ENCODE measurements around the gene SAMM50.

Gene SAMM50

GRCh38 chr22:43996981-43997265 lies 41.7 kb downstream of the SAMM50 start:
- Histone ChIP-seq H3K36me3 (ENCODE audit: control insufficient read depth in 5 of 5, insufficient read depth in 5 of 5, low read length in 5 of 5) (peaks cover 0 to 75% (median 60%) of the 10 kb centered on the region in 5 donors), H3K9ac (ENCODE audit: low read length in 5 of 5) (no peak overlapping the region), H3K4me1 (ENCODE audit: control insufficient read depth in 5 of 5, insufficient read depth in 5 of 5, low read length in 5 of 5) (peaks cover 0 to 22% (median 12%) of the 10 kb centered on the region in 5 donors), H3K4me3 (ENCODE audit: low read depth in 1 of 5, low read length in 5 of 5) (no peak overlapping the region), H3K9me3 (ENCODE audit: control insufficient read depth in 5 of 5, low read length in 5 of 5) (no peaks in the 10 kb centered on the region), H3K27me3 (ENCODE audit: control insufficient read depth in 5 of 5, insufficient read depth in 4 of 5, low read length in 5 of 5) (no peaks in the 10 kb centered on the region), H3K27ac (ENCODE audit: low read depth, low read length) (no peak overlapping the region)

- Histone ChIP-seq H3K27me3 (ENCODE audit: control insufficient read depth in 5 of 5, insufficient read depth in 4 of 5, low read length in 5 of 5) (no peaks in the 10 kb centered on the region), H3K9ac (ENCODE audit: low read length in 5 of 5) (no peak overlapping the region), H3K4me3 (ENCODE audit: low read depth in 1 of 5, low read length in 5 of 5) (no peak overlapping the region), H3K4me1 (ENCODE audit: control insufficient read depth in 5 of 5, insufficient read depth in 5 of 5, low read length in 5 of 5) (peaks cover 0 to 40% (median 24%) of the 10 kb centered on the region in 5 donors), H3K27ac (ENCODE audit: low read depth, low read length) (no peak overlapping the region), H3K9me3 (ENCODE audit: control insufficient read depth in 5 of 5, low read length in 5 of 5) (no peaks in the 10 kb centered on the region), H3K36me3 (ENCODE audit: control insufficient read depth in 5 of 5, insufficient read depth in 5 of 5, low read length in 5 of 5) (peaks cover 0 to 59% (median 45%) of the 10 kb centered on the region in 5 donors)
Measured at GRCh38 chr22:43998679-43999264, 43.5 kb downstream of the SAMM50 start.

GRCh38 chr22:43999378-43999777 lies 44.1 kb downstream of the SAMM50 start:
- Histone ChIP-seq H3K36me3 (ENCODE audit: control insufficient read depth in 5 of 5, insufficient read depth in 5 of 5, low read length in 5 of 5) (peaks cover 0 to 53% (median 39%) of the 10 kb centered on the region in 5 donors), H3K27me3 (ENCODE audit: control insufficient read depth in 5 of 5, insufficient read depth in 4 of 5, low read length in 5 of 5) (no peaks in the 10 kb centered on the region), H3K27ac (ENCODE audit: low read depth, low read length) (no peak overlapping the region), H3K9ac (ENCODE audit: low read length in 5 of 5) (no peak overlapping the region), H3K4me3 (ENCODE audit: low read depth in 1 of 5, low read length in 5 of 5) (no peak overlapping the region), H3K4me1 (ENCODE audit: control insufficient read depth in 5 of 5, insufficient read depth in 5 of 5, low read length in 5 of 5) (peaks cover 0 to 42% (median 27%) of the 10 kb centered on the region in 5 donors), H3K9me3 (ENCODE audit: control insufficient read depth in 5 of 5, low read length in 5 of 5) (no peaks in the 10 kb centered on the region)

- H3K36me3 ChIP-seq (ENCODE audit: control insufficient read depth in 5 of 5, insufficient read depth in 5 of 5, low read length in 5 of 5), result peaks cover 0 to 45% (median 34%) of the 10 kb centered on the region in 5 donors
- peaks cover 0 to 41% (median 27%) of the 10 kb centered on the region in 5 donors for H3K4me1 ChIP-seq (ENCODE audit: control insufficient read depth in 5 of 5, insufficient read depth in 5 of 5, low read length in 5 of 5)
- no peaks in the 10 kb centered on the region for H3K27me3 ChIP-seq (ENCODE audit: control insufficient read depth in 5 of 5, insufficient read depth in 4 of 5, low read length in 5 of 5)
- no peak overlapping the region for H3K4me3 ChIP-seq (ENCODE audit: low read depth in 1 of 5, low read length in 5 of 5)
- H3K9me3 ChIP-seq (ENCODE audit: control insufficient read depth in 5 of 5, low read length in 5 of 5), result no peaks in the 10 kb centered on the region
- no peak overlapping the region for H3K27ac ChIP-seq (ENCODE audit: low read depth, low read length)
- no peak overlapping the region for H3K9ac ChIP-seq (ENCODE audit: low read length in 5 of 5)
Measured at GRCh38 chr22:44000123-44000522, 44.9 kb downstream of the SAMM50 start.

GRCh38 chr22:44001521-44001920 lies 46.3 kb downstream of the SAMM50 start:
- Histone ChIP-seq H3K4me1 (ENCODE audit: control insufficient read depth in 5 of 5, insufficient read depth in 5 of 5, low read length in 5 of 5) (peaks cover 0 to 28% (median 26%) of the 10 kb centered on the region in 5 donors), H3K36me3 (ENCODE audit: control insufficient read depth in 5 of 5, insufficient read depth in 5 of 5, low read length in 5 of 5) (peaks cover 0 to 31% (median 25%) of the 10 kb centered on the region in 5 donors), H3K27me3 (ENCODE audit: control insufficient read depth in 5 of 5, insufficient read depth in 4 of 5, low read length in 5 of 5) (no peaks in the 10 kb centered on the region), H3K27ac (ENCODE audit: low read depth, low read length) (no peak overlapping the region), H3K9ac (ENCODE audit: low read length in 5 of 5) (no peak overlapping the region), H3K4me3 (ENCODE audit: low read depth in 1 of 5, low read length in 5 of 5) (no peak overlapping the region), H3K9me3 (ENCODE audit: control insufficient read depth in 5 of 5, low read length in 5 of 5) (peaks cover 0 to 6% (median 2%) of the 10 kb centered on the region in 5 donors)

- peaks cover 0 to 6% (median 2%) of the 10 kb centered on the region in 5 donors for H3K9me3 ChIP-seq (ENCODE audit: control insufficient read depth in 5 of 5, low read length in 5 of 5)
- H3K4me3 ChIP-seq (ENCODE audit: low read depth in 1 of 5, low read length in 5 of 5), result no peak overlapping the region
- H3K9ac ChIP-seq (ENCODE audit: low read length in 5 of 5), result peak overlapping the region in 1 of 5 donors; percentile 44
- peaks cover 0 to 29% (median 20%) of the 10 kb centered on the region in 5 donors for H3K36me3 ChIP-seq (ENCODE audit: control insufficient read depth in 5 of 5, insufficient read depth in 5 of 5, low read length in 5 of 5)
- H3K27me3 ChIP-seq (ENCODE audit: control insufficient read depth in 5 of 5, insufficient read depth in 4 of 5, low read length in 5 of 5), result no peaks in the 10 kb centered on the region
- H3K27ac ChIP-seq (ENCODE audit: low read depth, low read length), result peak overlapping the region; percentile 2
- peaks cover 0 to 27% (median 24%) of the 10 kb centered on the region in 5 donors for H3K4me1 ChIP-seq (ENCODE audit: control insufficient read depth in 5 of 5, insufficient read depth in 5 of 5, low read length in 5 of 5)
Measured at GRCh38 chr22:44002324-44002723, 47.1 kb downstream of the SAMM50 start.

- Histone ChIP-seq H3K9ac (ENCODE audit: low read length in 5 of 5) (no peak overlapping the region), H3K27me3 (ENCODE audit: control insufficient read depth in 5 of 5, insufficient read depth in 4 of 5, low read length in 5 of 5) (no peaks in the 10 kb centered on the region), H3K9me3 (ENCODE audit: control insufficient read depth in 5 of 5, low read length in 5 of 5) (peaks cover 0 to 6% (median 2%) of the 10 kb centered on the region in 5 donors)
Measured at GRCh38 chr22:44002997-44003396, 47.8 kb downstream of the SAMM50 start.

GRCh38 chr22:44003405-44004103 lies 48.3 kb downstream of the SAMM50 start:
- Histone ChIP-seq H3K27ac (ENCODE audit: low read depth, low read length) (no peak overlapping the region), H3K4me3 (ENCODE audit: low read depth in 1 of 5, low read length in 5 of 5) (no peak overlapping the region), H3K4me1 (ENCODE audit: control insufficient read depth in 5 of 5, insufficient read depth in 5 of 5, low read length in 5 of 5) (peaks cover 0 to 27% (median 24%) of the 10 kb centered on the region in 5 donors), H3K36me3 (ENCODE audit: control insufficient read depth in 5 of 5, insufficient read depth in 5 of 5, low read length in 5 of 5) (peaks cover 0 to 19% (median 12%) of the 10 kb centered on the region in 5 donors), H3K27me3 (ENCODE audit: control insufficient read depth in 5 of 5, insufficient read depth in 4 of 5, low read length in 5 of 5) (no peaks in the 10 kb centered on the region), H3K9ac (ENCODE audit: low read length in 5 of 5) (no peak overlapping the region), H3K9me3 (ENCODE audit: control insufficient read depth in 5 of 5, low read length in 5 of 5) (peaks cover 0 to 6% (median 2%) of the 10 kb centered on the region in 5 donors)

More at GRCh38 chr22:44002997-44003396, 47.8 kb downstream of the SAMM50 start:
- Histone ChIP-seq H3K27ac (ENCODE audit: low read depth, low read length) (no peak overlapping the region), H3K36me3 (ENCODE audit: control insufficient read depth in 5 of 5, insufficient read depth in 5 of 5, low read length in 5 of 5) (peaks cover 0 to 24% (median 18%) of the 10 kb centered on the region in 5 donors), H3K4me1 (ENCODE audit: control insufficient read depth in 5 of 5, insufficient read depth in 5 of 5, low read length in 5 of 5) (peaks cover 0 to 27% (median 24%) of the 10 kb centered on the region in 5 donors), H3K4me3 (ENCODE audit: low read depth in 1 of 5, low read length in 5 of 5) (no peak overlapping the region)

GRCh38 chr22:44004104-44004460 lies 48.8 kb downstream of the SAMM50 start:
- Histone ChIP-seq H3K36me3 (ENCODE audit: control insufficient read depth in 5 of 5, insufficient read depth in 5 of 5, low read length in 5 of 5) (peaks cover 0 to 13% (median 7%) of the 10 kb centered on the region in 5 donors), H3K4me3 (ENCODE audit: low read depth in 1 of 5, low read length in 5 of 5) (no peak overlapping the region), H3K27me3 (ENCODE audit: control insufficient read depth in 5 of 5, insufficient read depth in 4 of 5, low read length in 5 of 5) (no peaks in the 10 kb centered on the region), H3K27ac (ENCODE audit: low read depth, low read length) (no peak overlapping the region), H3K4me1 (ENCODE audit: control insufficient read depth in 5 of 5, insufficient read depth in 5 of 5, low read length in 5 of 5) (peaks cover 0 to 27% (median 24%) of the 10 kb centered on the region in 5 donors), H3K9me3 (ENCODE audit: control insufficient read depth in 5 of 5, low read length in 5 of 5) (peaks cover 0 to 6% (median 2%) of the 10 kb centered on the region in 5 donors), H3K9ac (ENCODE audit: low read length in 5 of 5) (no peak overlapping the region)

- Histone ChIP-seq H3K9ac (ENCODE audit: low read length in 5 of 5) (no peak overlapping the region), H3K9me3 (ENCODE audit: control insufficient read depth in 5 of 5, low read length in 5 of 5) (peaks cover 0 to 6% (median 2%) of the 10 kb centered on the region in 5 donors), H3K4me3 (ENCODE audit: low read depth in 1 of 5, low read length in 5 of 5) (no peak overlapping the region), H3K27me3 (ENCODE audit: control insufficient read depth in 5 of 5, insufficient read depth in 4 of 5, low read length in 5 of 5) (no peaks in the 10 kb centered on the region), H3K4me1 (ENCODE audit: control insufficient read depth in 5 of 5, insufficient read depth in 5 of 5, low read length in 5 of 5) (peaks cover 0 to 34% (median 24%) of the 10 kb centered on the region in 5 donors), H3K27ac (ENCODE audit: low read depth, low read length) (no peak overlapping the region), H3K36me3 (ENCODE audit: control insufficient read depth in 5 of 5, insufficient read depth in 5 of 5, low read length in 5 of 5) (peaks cover 0 to 7% (median 4%) of the 10 kb centered on the region in 5 donors)
Measured at GRCh38 chr22:44005524-44005923, 50.3 kb downstream of the SAMM50 start.

Data from subcutaneous abdominal adipose tissue (tissue), 5 donors.